Epidermal melanocyte (primary cell): ENCODE measurements around the gene CPA5.

ENCODE experiments used
- DNase-seq: peaks from one replicate; pipeline ENCODE4 v3.0.0; 2011; ENCODE audit warnings: low spot score; ENCODE audit not compliant: insufficient read length

The CPA5 gene

DNA sequence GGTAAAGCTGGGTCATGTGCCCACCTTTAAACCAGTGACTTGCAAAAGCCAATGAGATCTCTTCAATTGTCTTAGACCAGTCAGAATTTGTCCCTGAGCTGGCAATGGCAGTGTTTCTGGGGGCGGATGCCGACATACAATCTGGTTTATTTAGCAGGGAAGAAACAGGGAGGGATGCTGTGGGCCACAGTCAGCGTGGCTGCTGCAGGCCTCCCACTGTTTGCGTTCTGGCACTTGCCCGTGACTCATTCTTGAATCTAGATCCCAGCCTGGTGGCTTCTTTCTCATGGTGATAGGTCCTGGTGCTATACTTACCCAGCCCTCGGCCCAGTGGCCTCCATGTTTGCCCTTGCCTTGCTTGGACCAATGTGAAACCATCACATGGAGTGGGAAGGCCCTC is 32.6 kb downstream of the CPA5 start:
- DNase-seq, result no peak

DNA sequence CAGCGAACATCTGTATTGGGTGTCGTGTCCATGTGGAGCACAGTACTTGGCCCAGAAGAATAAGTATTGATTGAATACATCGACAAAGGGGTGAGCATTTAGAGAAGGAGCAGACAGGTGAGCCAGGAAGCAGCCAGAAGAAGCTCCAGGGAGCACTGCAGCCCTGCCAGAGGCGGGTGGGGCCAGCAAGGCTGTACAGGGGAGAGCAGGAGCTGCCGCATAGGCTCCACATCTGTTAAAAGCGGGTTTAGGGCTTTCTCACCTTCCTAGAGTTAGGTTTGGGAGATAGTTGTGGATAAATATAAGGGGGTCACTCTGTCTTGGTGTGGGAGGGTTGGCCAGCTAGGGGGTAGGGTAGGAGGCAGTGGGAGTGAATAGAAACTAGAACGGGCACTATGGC is 34.4 kb downstream of the CPA5 start:
- no peak for DNase-seq

DNA sequence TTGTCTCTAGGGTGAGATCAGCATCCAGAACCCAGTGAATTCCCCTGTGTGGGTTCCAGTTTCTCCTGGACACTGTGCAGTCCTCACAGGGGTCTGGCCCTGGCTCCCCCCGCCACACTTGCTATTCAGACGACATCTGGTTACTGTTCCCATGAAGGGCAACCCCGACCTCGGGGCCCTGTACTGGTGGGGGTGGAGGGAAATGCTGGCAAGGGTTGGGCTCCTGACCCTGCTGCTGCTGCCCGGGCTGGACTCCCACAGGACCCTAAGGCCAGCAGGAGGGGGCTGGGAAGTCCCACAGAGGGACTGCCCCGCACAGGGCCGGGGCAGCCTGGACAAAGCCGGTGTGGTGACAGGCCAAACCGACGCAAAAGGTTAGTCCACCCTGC is 34.9 kb downstream of the CPA5 start:
- no peak for DNase-seq

GRCh38 chr7:130379921-130380860 is 35.6 kb downstream of the CPA5 start, which contains the start of gene CPA1:
CPA1 (plus strand) TSS chr7:130380494; CDS start chr7:130380521, 27 bp downstream.
- DNase-seq, result no peak

GRCh38 chr7:130380861-130381455 is 36.3 kb downstream of the CPA5 start:
- DNase-seq, result no peak

GRCh38 chr7:130381468-130382312 is 37.1 kb downstream of the CPA5 start:
- no peak for DNase-seq

DNA sequence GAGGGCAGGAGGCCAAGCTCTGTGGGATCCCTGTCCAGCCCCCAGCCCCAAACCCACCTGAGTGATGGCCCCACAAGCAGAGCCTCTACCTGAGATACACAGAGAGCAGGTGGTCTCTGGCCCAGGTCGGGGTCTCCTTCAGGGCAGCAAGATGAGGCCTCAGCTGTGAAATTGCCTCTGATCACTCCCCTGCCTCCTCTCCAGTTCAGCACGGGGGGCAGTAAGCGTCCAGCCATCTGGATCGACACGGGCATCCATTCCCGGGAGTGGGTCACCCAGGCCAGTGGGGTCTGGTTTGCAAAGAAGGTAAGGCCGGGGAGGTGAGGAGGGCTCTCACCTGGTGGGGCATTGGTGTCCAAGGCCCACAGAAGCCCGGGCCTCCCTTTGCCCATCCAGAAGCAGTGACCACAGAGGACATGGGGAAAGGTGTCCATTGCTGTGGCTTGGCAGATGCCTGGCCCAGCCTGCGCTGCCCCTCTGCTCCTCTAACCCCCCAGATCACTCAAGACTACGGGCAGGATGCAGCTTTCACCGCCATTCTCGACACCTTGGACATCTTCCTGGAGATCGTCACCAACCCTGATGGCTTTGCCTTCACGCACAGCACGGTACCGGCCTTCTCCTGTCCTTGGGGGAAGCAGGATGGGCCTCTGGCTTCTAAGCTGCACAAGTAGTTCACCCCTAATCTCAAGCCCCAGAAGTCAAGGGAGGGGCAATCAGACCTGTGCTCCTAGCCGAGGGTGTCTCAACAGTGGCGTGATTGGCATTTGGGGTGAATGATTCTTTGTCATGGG is 38.8 kb downstream of the CPA5 start:
- no peak for DNase-seq

- DNase-seq, result no peak
Measured at GRCh38 chr7:130384371-130384801, 39.8 kb downstream of the CPA5 start.

GRCh38 chr7:130384841-130385599 is 40.4 kb downstream of the CPA5 start:
- no peak for DNase-seq

DNA sequence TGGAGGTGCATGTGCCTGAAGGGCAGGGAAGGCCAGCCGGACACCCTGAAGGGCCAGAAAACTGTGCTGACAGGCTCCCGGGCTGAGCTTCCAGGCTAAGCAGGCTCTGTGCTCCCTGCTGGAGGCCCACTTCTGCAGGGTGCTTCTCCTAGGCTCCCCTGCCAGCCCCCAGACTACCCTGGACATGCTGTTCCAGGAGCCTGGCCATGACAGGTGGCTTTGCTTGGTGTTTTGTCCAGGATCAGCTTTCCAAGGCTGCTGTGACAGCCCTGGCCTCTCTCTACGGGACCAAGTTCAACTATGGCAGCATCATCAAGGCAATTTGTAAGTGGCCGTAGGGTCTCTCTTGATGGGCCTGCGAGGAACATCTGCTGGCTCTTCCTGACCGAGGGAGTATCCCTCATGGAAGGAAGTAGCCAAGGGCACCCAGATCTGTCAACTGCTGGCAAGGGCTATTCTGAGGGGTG is 41.0 kb downstream of the CPA5 start:
- no peak for DNase-seq

DNA sequence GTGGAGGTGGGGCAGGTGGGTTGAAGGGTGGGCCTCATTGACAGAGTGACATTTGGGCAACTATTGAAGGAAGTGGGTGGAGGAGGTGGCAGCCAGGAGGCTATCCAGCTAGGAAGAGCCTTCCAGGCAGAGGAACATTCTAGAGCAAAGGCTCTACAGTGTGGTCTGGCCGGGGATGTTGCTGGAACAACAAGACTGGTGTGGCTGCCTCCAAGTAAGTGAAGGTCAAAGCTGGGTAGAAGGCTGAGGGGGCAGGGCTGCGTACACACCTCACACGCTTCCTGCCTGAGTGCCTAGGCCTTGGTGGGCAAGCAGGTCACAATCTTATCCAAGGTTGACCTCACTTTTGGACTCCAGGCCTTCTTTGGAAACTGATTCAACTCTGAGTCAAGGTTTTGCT is 42.3 kb downstream of the CPA5 start:
- DNase-seq, result no peak

- DNase-seq, result no peak
Measured at GRCh38 chr7:130387306-130387627, 42.7 kb downstream of the CPA5 start.

- DNase-seq, result no peak
Measured at GRCh38 chr7:130387628-130388403, 43.2 kb downstream of the CPA5 start.

DNA sequence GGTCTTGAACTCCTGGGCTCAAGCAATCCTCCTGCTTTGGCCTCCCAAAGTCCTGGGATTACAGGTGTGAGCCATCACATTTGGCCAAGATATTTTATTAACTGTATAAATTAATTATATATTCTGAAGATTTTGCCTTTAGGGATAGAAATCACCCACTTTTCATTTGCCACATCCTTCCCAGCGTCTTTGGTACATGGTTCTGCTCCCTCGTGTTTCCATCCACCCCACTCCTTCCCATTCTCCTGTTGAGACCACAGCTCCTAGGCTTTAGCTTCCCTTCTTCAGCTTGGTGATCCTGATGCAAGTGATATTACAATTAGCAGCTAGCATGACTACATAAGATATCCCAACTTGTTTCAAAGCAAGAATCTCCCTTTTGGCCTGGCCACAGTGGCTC is 44.1 kb downstream of the CPA5 start:
- DNase-seq, result no peak

- no peak for DNase-seq
Measured at GRCh38 chr7:130390486-130390885, 45.9 kb downstream of the CPA5 start.

DNA sequence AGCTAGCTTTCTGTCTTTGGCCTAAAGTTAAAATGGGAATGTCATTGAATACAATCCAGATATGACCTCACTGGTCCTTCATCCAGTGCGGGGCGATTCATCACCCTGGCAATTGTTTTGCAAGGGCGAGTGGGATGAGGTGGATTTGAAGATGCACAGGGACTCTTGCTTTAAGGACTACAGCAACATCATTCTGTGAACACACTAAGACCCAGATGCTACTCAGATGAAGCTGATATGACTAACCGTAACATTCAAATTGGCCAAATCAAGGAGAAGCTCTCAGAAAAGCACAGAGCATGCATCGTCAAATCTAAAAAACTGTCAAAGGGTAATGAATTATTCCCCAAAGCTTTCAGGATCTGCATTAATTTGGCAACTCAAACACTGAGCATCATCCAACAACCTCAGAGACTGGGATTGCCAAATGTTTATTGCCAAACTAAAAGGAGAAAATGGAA is 48.5 kb downstream of the CPA5 start:
- no peak for DNase-seq

DNA sequence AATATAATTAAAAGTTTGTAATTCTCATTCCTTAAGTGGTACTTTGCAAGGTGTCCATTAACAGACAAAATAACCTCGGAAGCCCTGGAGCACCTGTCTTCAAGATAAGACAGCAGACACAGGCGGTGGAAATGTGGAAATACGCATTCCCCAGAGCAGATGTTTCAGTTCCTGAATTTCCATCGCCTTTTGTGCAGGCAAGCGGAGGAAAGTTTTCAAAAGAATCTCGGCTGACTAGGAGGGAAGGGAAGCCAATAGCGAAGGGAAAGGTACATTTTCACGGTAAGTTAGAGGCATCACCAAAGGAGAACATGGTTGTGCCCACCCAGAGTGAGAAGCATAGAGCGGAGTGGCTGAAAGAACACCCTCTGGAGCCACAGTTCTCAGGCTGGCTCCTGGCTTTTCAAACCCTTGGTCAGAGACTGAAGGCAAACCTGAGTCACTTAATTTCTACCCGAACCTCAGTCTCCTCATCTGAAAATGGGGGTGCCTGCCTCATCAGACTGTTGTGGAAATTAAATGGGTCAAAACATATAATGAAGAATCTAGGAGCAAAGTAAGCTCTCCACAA is 49.3 kb downstream of the CPA5 start:
- no peak for DNase-seq

- DNase-seq, result no peak
Measured at GRCh38 chr7:130394421-130395195, 50.0 kb downstream of the CPA5 start.
